Measurements from ENCODE around the gene LYSMD3. TPM values are rescaled to one million over a fixed set of nuclear protein-coding genes. Genes with fewer than 3 reads are reported as not detected.

Gene LYSMD3
- total and polyA plus RNA-seq, 7 donors, result 8.0 to 23.7 (median 15.5) TPM

DNA sequence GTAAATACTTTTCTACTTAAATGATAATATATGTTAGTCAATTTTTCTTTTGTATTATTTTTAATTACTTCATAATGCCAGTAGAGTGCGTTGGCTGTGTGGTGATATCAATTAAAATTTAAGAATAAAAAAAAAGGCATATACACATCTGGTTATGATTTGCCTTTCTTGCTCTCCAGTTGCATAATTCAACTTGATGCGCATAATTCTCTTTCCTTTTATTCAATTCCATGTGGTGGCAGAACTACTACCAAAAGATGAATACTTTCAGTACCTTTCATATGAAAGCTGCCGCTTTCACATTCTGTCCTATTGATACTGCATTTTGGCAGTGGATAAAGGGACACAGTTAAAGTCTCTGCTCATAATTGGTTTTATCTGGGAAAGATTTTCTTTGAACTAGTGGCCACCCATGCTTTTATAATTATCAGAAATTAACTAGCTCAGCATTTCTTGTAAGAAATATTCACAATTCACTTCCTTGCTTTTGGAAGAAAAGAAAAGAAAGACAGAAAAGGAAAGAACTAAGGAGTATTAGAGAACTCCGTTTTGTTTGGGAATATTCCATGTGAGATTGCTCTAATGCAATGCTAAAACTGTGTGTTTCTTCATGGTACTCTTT is 16.9 kb upstream of the LYSMD3 start:
- no peaks in the 10 kb centered on the region for H3K4me1 ChIP-seq

DNA sequence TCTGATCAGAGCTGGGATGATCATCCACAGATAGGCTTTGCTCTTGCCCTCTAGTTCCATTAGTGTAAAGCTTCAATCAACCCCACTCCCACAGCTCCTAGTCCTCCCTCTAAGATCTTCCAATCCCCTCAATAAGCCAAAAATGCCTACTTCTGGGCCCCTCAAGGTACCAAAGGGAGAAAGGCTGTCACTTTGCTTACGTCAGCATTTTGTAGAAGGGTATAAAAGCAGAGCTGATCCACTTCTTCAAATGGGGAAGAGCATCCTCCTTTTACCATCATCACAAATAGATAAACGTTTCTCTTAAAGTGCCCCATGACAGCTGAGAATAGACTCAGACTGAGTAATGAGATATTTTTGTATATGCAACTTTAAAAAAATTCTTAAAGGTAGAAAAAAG is 16.1 kb upstream of the LYSMD3 start:
- DNase-seq, result no peak
- TF ChIP-seq EP300 (IDR thresholded peaks at IDR 0.05) (no peak), POLR2A (IDR thresholded peaks at IDR 0.05) (no peak), POLR2AphosphoS5 (IDR thresholded peaks at IDR 0.05) (no peak)
- TF ChIP-seq, protein P1, sequence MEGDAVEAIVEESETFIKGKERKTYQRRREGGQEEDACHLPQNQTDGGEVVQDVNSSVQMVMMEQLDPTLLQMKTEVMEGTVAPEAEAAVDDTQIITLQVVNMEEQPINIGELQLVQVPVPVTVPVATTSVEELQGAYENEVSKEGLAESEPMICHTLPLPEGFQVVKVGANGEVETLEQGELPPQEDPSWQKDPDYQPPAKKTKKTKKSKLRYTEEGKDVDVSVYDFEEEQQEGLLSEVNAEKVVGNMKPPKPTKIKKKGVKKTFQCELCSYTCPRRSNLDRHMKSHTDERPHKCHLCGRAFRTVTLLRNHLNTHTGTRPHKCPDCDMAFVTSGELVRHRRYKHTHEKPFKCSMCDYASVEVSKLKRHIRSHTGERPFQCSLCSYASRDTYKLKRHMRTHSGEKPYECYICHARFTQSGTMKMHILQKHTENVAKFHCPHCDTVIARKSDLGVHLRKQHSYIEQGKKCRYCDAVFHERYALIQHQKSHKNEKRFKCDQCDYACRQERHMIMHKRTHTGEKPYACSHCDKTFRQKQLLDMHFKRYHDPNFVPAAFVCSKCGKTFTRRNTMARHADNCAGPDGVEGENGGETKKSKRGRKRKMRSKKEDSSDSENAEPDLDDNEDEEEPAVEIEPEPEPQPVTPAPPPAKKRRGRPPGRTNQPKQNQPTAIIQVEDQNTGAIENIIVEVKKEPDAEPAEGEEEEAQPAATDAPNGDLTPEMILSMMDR (IDR thresholded peaks at IDR 0.05), result no peak
- Histone ChIP-seq H3K27me3 (peaks cover 0 to 5% (median 0%) of the 10 kb centered on the region in 3 donors), H3K4me1 (no peaks in the 10 kb centered on the region), H3K27ac (no peak overlapping the region), H3K9me3 (no peaks in the 10 kb centered on the region), H3K36me3 (no peaks in the 10 kb centered on the region), H3K4me3 (no peak overlapping the region)
- intact Hi-C loops (cut with DNase I), result no loop called here
- WGBS, 2 donors, result 85 to 87% methylated on average over 2 of the region's 2 CpGs

More for the DNA sequence above, 16.9 kb upstream of the LYSMD3 start:
- no peaks in the 10 kb centered on the region for H3K36me3 ChIP-seq
- WGBS, 2 donors, result 90 to 95% methylated on average over 4 of the region's 4 CpGs
- TF ChIP-seq, protein P1 (IDR thresholded peaks at IDR 0.05), result no peak
- TF ChIP-seq POLR2AphosphoS5 (IDR thresholded peaks at IDR 0.05) (no peak), POLR2A (IDR thresholded peaks at IDR 0.05) (no peak), EP300 (IDR thresholded peaks at IDR 0.05) (no peak)
- no peak for DNase-seq
- H3K27me3 ChIP-seq, result peaks cover 0 to 5% (median 0%) of the 10 kb centered on the region in 3 donors
- no peaks in the 10 kb centered on the region for H3K9me3 ChIP-seq
- intact Hi-C loops (cut with DNase I), result no loop called here
- no peak overlapping the region for H3K4me3 ChIP-seq
- no peak overlapping the region for H3K27ac ChIP-seq

DNA sequence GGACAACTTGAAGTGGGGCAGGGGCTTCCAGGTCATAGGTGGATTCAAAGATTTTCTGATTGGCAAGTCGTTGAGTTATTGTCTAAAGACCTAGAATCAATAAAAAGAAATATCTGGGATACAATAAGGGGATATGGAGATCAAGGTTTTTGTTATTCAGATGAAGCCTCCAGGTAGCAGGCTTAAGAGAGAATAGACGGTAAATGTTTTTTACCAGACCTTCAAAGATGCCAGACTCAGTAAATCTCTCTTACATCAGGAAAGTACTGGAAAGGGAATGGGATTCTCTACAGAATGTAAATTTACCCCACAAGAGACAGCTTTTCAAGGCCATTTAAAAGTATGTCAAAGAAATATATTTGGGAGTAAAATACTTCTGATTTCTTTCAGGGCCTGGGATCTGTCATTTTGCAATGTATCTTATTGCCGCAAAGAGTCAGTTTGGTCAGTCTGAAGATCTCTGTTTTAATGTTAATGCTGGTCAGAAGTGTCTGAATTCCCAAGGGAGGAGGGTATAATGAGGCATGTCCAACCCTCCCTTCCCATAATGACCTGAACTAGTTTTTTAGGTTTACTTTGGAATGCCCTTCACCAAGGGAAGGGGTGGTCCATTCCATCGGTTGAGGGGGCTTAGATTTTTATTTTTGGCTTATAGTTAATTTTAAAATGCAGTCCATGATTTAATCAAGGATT is 13.6 kb upstream of the LYSMD3 start:
- DNase-seq, result no peak
- Histone ChIP-seq H3K36me3 (no peaks in the 10 kb centered on the region), H3K4me3 (no peak overlapping the region), H3K27ac (no peak overlapping the region), H3K27me3 (no peaks in the 10 kb centered on the region), H3K9me3 (no peaks in the 10 kb centered on the region), H3K4me1 (no peaks in the 10 kb centered on the region)
- intact Hi-C loops (cut with DNase I), result no loop called here
- TF ChIP-seq POLR2A (IDR thresholded peaks at IDR 0.05), result no peak
- WGBS, 2 donors, result 62 to 78% methylated on average over 4 of the region's 4 CpGs

DNA sequence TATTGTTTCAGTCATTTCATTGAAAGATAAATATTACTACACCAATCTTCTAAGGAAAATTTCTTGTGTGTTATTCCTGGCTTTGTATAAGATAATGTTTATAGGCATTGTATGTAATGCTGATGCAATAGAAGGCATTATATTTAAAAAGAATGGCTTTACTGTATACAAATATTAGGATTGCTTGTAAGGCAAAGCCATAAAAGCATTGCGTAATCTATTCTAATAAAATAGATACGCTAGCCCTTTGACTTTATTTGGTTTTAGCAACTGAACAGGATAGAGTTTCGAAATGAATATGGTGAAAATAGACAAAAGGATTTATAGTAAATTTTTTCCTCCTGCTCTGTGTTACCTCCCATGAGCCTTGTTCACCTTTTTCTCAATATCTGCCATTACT is 5.5 kb upstream of the LYSMD3 start:
- 18 to 62% methylated on average over 3 of the region's 3 CpGs for WGBS, 2 donors
- Histone ChIP-seq H3K4me3 (no peak overlapping the region), H3K9me3 (no peaks in the 10 kb centered on the region), H3K27me3 (no peaks in the 10 kb centered on the region), H3K36me3 (no peaks in the 10 kb centered on the region), H3K27ac (no peak overlapping the region), H3K4me1 (peaks cover 0 to 11% (median 5%) of the 10 kb centered on the region in 4 donors)
- TF ChIP-seq, protein P1 (IDR thresholded peaks at IDR 0.05), result no peak
- intact Hi-C loops (cut with DNase I), result no loop called here
- no peak for DNase-seq

DNA sequence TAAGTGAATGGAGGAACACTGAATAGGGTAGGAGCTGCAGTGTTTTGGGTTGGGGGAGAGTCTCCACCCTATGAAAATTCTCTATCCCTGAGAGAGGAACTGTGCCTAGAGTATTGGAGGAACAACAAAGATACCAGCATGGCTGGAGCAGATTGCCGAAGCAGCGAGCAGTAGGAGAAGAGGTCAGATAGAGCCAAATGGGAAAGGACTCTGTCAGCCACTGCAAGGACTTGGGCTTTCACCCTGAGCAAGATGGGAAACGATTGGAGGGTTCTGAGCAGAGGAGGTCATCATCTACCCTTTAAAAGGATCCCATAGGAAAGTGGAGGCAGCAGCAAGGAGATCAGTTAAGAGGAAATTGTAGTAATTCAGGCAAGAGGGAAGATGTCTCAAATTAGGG is 4.4 kb upstream of the LYSMD3 start:
- H3K9me3 ChIP-seq, result no peaks in the 10 kb centered on the region
- no peaks in the 10 kb centered on the region for H3K27me3 ChIP-seq
- no peak overlapping the region for H3K4me3 ChIP-seq
- no peak for DNase-seq
- WGBS, 2 donors, result 85 to 90% methylated on average over 3 of the region's 3 CpGs
- no peak for TF ChIP-seq EP300 (IDR thresholded peaks at IDR 0.05)
- TF ChIP-seq, protein P1 (IDR thresholded peaks at IDR 0.05), result no peak
- peaks cover 0 to 11% (median 6%) of the 10 kb centered on the region in 4 donors for H3K4me1 ChIP-seq
- H3K36me3 ChIP-seq, result no peaks in the 10 kb centered on the region
- no peak overlapping the region for H3K27ac ChIP-seq
- intact Hi-C loops (cut with DNase I), result no loop called here
